Uterus (tissue), 2 donors: ENCODE results near the gene ADGRL3.

ENCODE experiments used
- POLR2A ChIP-seq, 2 donors: fragments of 450-650 bp; IDR thresholded peaks; one replicate each; pipeline ENCODE4 v1.6.1; 2016; ENCODE audit warnings: antibody characterized with exemption in 2 of 2, mild to moderate bottlenecking in 1 of 2, moderate library complexity in 1 of 2
- TF ChIP-seq, protein P1 (sequence below), 4 experiments: fragments of 200-600 bp in 2 of 4; fragments of 450-650 bp in 2 of 4; sonication (generic) in 2 of 4; IDR thresholded peaks; one replicate each; pipeline ENCODE4 v1.5.1; 2016 to 2019; ENCODE audit warnings: antibody characterized with exemption in 4 of 4, mild to moderate bottlenecking in 2 of 4, moderate library complexity in 1 of 4

- TF ChIP-seq, protein P1, sequence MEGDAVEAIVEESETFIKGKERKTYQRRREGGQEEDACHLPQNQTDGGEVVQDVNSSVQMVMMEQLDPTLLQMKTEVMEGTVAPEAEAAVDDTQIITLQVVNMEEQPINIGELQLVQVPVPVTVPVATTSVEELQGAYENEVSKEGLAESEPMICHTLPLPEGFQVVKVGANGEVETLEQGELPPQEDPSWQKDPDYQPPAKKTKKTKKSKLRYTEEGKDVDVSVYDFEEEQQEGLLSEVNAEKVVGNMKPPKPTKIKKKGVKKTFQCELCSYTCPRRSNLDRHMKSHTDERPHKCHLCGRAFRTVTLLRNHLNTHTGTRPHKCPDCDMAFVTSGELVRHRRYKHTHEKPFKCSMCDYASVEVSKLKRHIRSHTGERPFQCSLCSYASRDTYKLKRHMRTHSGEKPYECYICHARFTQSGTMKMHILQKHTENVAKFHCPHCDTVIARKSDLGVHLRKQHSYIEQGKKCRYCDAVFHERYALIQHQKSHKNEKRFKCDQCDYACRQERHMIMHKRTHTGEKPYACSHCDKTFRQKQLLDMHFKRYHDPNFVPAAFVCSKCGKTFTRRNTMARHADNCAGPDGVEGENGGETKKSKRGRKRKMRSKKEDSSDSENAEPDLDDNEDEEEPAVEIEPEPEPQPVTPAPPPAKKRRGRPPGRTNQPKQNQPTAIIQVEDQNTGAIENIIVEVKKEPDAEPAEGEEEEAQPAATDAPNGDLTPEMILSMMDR (IDR thresholded peaks at IDR 0.05), result no peak
- no peak for TF ChIP-seq POLR2A (IDR thresholded peaks at IDR 0.05)
Measured at GRCh38 chr4:61953386-61953785, 753.3 kb downstream of the ADGRL3 start.
